A673 (cell line): ENCODE data around the gene DNTT.

Experiments used
- EZH2 ChIP-seq: fragments of 200-600 bp; sonication (generic); IDR thresholded peaks from 2 replicates; pipeline ENCODE4 v1.6.1; 2017; ENCODE audit warnings: borderline replicate concordance, low read depth, mild to moderate bottlenecking, mixed read lengths, antibody characterized with exemption, low read length; ENCODE audit not compliant: poor library complexity, severe bottlenecking
- TF ChIP-seq, protein P1 (sequence below): fragments of 300-800, 200-600 bp; sonication (generic); conservative IDR thresholded peaks from 2 replicates; pipeline ENCODE4 v1.5.1; 2017; ENCODE audit warnings: low read depth, mild to moderate bottlenecking, antibody characterized with exemption, low read length, moderate library complexity, mixed read lengths

DNA sequence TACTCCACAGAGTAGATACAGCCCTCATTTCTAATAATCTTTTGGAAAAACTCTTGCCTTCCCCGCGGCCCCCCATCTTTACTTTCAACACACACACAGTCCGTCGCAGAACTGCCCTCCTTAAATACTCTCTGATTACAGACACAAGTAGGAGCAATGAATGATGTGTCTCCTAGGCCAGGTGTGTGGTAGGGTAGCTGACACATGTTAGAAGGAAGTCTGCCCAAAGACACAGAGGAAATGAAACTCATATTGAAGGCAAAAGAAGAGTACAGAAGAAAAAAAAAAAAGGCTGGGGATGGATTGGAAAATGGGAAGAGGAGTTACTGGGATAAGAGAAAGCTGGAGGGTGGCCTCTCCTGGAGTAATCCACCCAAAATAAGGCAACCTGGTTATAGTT lies 39.9 kb downstream of the DNTT start:
- TF ChIP-seq, protein P1, sequence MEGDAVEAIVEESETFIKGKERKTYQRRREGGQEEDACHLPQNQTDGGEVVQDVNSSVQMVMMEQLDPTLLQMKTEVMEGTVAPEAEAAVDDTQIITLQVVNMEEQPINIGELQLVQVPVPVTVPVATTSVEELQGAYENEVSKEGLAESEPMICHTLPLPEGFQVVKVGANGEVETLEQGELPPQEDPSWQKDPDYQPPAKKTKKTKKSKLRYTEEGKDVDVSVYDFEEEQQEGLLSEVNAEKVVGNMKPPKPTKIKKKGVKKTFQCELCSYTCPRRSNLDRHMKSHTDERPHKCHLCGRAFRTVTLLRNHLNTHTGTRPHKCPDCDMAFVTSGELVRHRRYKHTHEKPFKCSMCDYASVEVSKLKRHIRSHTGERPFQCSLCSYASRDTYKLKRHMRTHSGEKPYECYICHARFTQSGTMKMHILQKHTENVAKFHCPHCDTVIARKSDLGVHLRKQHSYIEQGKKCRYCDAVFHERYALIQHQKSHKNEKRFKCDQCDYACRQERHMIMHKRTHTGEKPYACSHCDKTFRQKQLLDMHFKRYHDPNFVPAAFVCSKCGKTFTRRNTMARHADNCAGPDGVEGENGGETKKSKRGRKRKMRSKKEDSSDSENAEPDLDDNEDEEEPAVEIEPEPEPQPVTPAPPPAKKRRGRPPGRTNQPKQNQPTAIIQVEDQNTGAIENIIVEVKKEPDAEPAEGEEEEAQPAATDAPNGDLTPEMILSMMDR: no peak
- TF ChIP-seq EZH2: no peak
